Neural cell (in vitro differentiated cells): ENCODE measurements around the gene ZNF142. TPM values are rescaled to one million over a fixed set of nuclear protein-coding genes. Genes with fewer than 3 reads are reported as not detected.

Experiments used
- H2AFZ ChIP-seq: fragments of 200-600, 300-800 bp; sonication (generic), shearing (Covaris generic); 2 replicates; pipeline ENCODE4 v1.6.0; 2014; ENCODE audit warnings: low read depth, mild to moderate bottlenecking, antibody characterized with exemption, low read length, moderate library complexity
- H3F3A ChIP-seq: fragments of 200-600 bp; shearing (Covaris generic); 2 replicates; pipeline ENCODE4 v1.6.1; 2016; ENCODE audit warnings: mild to moderate bottlenecking, moderate library complexity, mixed read lengths, antibody characterized with exemption, low read length; ENCODE audit not compliant: insufficient read depth, poor library complexity, severe bottlenecking
- H3K27ac ChIP-seq: fragments of 200-600, 300-800 bp; sonication (generic), shearing (Covaris generic); 2 replicates; pipeline ENCODE4 v1.5.1; 2014; ENCODE audit warnings: mild to moderate bottlenecking, low read length, moderate library complexity
- H3K27me3 ChIP-seq: fragments of 300-800, 200-600 bp; sonication (generic), shearing (Covaris generic); 2 replicates; pipeline ENCODE4 v1.6.0; 2014; ENCODE audit warnings: mild to moderate bottlenecking, low read depth, low read length, moderate library complexity; ENCODE audit not compliant: insufficient read depth
- H3K36me3 ChIP-seq: fragments of 300-800, 200-600 bp; sonication (generic), shearing (Covaris generic); 2 replicates; pipeline ENCODE4 v1.5.1; 2014; ENCODE audit warnings: mild to moderate bottlenecking, antibody characterized with exemption, low read length, moderate library complexity; ENCODE audit not compliant: insufficient read depth
- H3K4me2 ChIP-seq: fragments of 300-800, 200-600 bp; sonication (generic), shearing (Covaris generic); 2 replicates; pipeline ENCODE4 v1.6.0; 2014; ENCODE audit warnings: mild to moderate bottlenecking, low read length
- H3K4me3 ChIP-seq: fragments of 300-800, 200-600 bp; sonication (generic), shearing (Covaris generic); 2 replicates; pipeline ENCODE4 v1.5.1; 2014; ENCODE audit warnings: mild to moderate bottlenecking, low read length, moderate library complexity
- H3K79me2 ChIP-seq: fragments of 200-600 bp; shearing (Covaris generic); replicated peaks from 2 replicates; pipeline ENCODE4 v1.6.0; 2014; ENCODE audit warnings: mild to moderate bottlenecking, low read length, moderate library complexity; ENCODE audit not compliant: insufficient read depth
- H3K9ac ChIP-seq: fragments of 300-800, 200-600 bp; sonication (generic), shearing (Covaris generic); 2 replicates; pipeline ENCODE4 v1.6.1; 2016; ENCODE audit warnings: mild to moderate bottlenecking, low read length, mixed read lengths
- H3K9me2 ChIP-seq: fragments of 200-600 bp; shearing (Covaris generic); 2 replicates; pipeline ENCODE4 v1.6.1; 2016; ENCODE audit warnings: mild to moderate bottlenecking, low read length, mixed read lengths; ENCODE audit not compliant: insufficient read depth
- H3K9me3 ChIP-seq: fragments of 200-600, 300-800 bp; sonication (generic), shearing (Covaris generic); 2 replicates; pipeline ENCODE4 v1.6.1; 2016; ENCODE audit warnings: mild to moderate bottlenecking, mixed run types, low read length, moderate library complexity, mixed read lengths
- H4K20me1 ChIP-seq: fragments of 200-600 bp; shearing (Covaris generic); 2 replicates; pipeline ENCODE4 v1.6.1; 2016; ENCODE audit warnings: mild to moderate bottlenecking, mixed run types; ENCODE audit not compliant: insufficient read depth
- EP300 ChIP-seq: fragments of 450-650 bp; conservative IDR thresholded peaks from 2 replicates; pipeline ENCODE4 v1.6.1; 2014; ENCODE audit warnings: antibody characterized with exemption, mild to moderate bottlenecking, moderate library complexity; ENCODE audit not compliant: poor library complexity, severe bottlenecking
- EZH2 ChIP-seq: fragments of 200-600, 300-800 bp; shearing (Covaris generic), sonication (generic); IDR thresholded peaks from 2 replicates; pipeline ENCODE4 v1.6.1; 2014; ENCODE audit warnings: antibody characterized with exemption, low read length, borderline replicate concordance, mild to moderate bottlenecking; ENCODE audit not compliant: insufficient read depth, poor library complexity, severe bottlenecking
- MXI1 ChIP-seq: fragments of 450-650 bp; conservative IDR thresholded peaks from 2 replicates; pipeline ENCODE4 v1.6.1; 2014; ENCODE audit warnings: antibody characterized with exemption, mild to moderate bottlenecking; ENCODE audit not compliant: poor library complexity, severe bottlenecking
- POLR2AphosphoS5 ChIP-seq: IDR thresholded peaks from 2 replicates; pipeline ENCODE4 v1.6.1; 2012
- RAD21 ChIP-seq: fragments of 450-650 bp; conservative IDR thresholded peaks from 2 replicates; pipeline ENCODE4 v1.6.1; 2014; ENCODE audit warnings: antibody characterized with exemption, mild to moderate bottlenecking, moderate library complexity
- SMC3 ChIP-seq: fragments of 450-650 bp; conservative IDR thresholded peaks from 2 replicates; pipeline ENCODE4 v1.6.1; 2014; ENCODE audit warnings: antibody characterized with exemption, mild to moderate bottlenecking, moderate library complexity; ENCODE audit not compliant: poor library complexity
- TAF1 ChIP-seq: IDR thresholded peaks from 2 replicates; pipeline ENCODE4 v1.6.1; 2012; ENCODE audit warnings: low read depth
- polyA plus RNA-seq: library from polyadenylated mRNA; depleted of rRNA; stranded (reverse); fragments of >200 nt; gene quantifications from 2 replicates; pipeline ENCODE4 v1.2.3, GENCODE V29; 2014
- TF ChIP-seq, protein P1 (sequence below): IDR thresholded peaks from 2 replicates; pipeline ENCODE4 v1.6.1; 2012; ENCODE audit warnings: borderline replicate concordance
- TF ChIP-seq, protein P2 (sequence below): fragments of 450-650 bp; IDR thresholded peaks from 2 replicates; pipeline ENCODE4 v1.5.1; 2014; ENCODE audit warnings: antibody characterized with exemption, mild to moderate bottlenecking, moderate library complexity; ENCODE audit not compliant: poor library complexity, severe bottlenecking

The ZNF142 gene
- polyA plus RNA-seq, 1 donor from 2014 or later = 4.8 TPM

DNA sequence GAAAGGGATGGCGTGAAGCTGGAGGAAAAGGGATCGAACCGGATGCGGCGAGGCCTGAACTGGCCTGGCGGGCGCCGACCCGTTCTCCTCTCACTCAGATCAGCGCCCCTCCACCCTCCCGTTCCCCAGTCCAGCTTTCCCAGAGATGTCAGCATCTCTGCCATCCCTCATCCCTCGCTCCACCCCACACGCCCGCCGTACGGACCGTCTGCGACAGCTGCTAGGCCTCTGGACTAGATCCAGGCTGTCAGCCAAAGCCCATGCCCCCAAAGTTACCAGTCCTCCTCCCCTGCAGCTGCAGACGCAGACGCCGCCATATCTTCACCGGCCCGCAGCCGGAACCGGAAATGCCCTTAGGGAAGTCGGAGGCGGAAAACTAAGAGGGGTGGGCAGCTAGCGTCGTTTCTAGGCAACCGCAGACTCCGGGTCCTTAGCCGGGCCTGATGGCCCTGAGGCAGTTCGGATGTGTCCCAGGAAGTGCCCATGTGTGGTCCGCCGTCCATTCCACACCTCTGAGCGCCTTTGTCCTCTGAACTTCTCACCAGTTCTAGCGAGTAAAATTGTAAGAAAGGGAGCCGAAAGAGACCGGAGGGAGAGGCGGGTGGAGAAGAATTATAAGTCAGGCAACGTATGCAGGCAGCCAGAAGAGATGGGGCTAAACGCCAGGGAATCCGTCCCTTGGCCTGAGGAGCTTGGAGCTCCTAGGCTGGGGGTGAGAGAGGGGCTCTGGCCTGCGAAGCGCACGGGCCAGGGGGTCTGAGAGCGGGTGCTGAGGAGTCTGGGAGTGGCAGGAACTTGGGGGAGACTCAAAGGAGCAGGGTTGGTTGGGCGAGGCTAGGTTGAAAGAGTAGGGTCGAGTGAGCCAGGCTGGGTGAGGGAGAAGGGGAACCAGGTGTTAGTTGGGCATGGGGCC lies 12.5 kb upstream of the ZNF142 start, which contains the start of the genes RNF25 and STK36:
RNF25 (minus strand) TSS at position 349 of the 913 bp plus-strand sequence; CDS start at position 317, 32 bp downstream.
STK36 (plus strand) TSS at position 433 of the 913 bp plus-strand sequence. CDS start 744 bp downstream, outside the sequence.
- H3F3A ChIP-seq = no peaks in the 10 kb centered on the region
- H3K9me3 ChIP-seq = no peaks in the 10 kb centered on the region
- H3K9ac ChIP-seq = peak within 1 kb of the TSS; percentile 84
- H4K20me1 ChIP-seq = no peaks in the 10 kb centered on the region
- no peaks in the 10 kb centered on the region for H3K36me3 ChIP-seq
- TF ChIP-seq MXI1 (peak; percentile 91), EZH2 (no peak), SMC3 (peak; percentile 28), TAF1 (peak; percentile 77), EP300 (no peak), POLR2AphosphoS5 (peak; percentile 96), RAD21 (no peak)
- TF ChIP-seq, protein P1, sequence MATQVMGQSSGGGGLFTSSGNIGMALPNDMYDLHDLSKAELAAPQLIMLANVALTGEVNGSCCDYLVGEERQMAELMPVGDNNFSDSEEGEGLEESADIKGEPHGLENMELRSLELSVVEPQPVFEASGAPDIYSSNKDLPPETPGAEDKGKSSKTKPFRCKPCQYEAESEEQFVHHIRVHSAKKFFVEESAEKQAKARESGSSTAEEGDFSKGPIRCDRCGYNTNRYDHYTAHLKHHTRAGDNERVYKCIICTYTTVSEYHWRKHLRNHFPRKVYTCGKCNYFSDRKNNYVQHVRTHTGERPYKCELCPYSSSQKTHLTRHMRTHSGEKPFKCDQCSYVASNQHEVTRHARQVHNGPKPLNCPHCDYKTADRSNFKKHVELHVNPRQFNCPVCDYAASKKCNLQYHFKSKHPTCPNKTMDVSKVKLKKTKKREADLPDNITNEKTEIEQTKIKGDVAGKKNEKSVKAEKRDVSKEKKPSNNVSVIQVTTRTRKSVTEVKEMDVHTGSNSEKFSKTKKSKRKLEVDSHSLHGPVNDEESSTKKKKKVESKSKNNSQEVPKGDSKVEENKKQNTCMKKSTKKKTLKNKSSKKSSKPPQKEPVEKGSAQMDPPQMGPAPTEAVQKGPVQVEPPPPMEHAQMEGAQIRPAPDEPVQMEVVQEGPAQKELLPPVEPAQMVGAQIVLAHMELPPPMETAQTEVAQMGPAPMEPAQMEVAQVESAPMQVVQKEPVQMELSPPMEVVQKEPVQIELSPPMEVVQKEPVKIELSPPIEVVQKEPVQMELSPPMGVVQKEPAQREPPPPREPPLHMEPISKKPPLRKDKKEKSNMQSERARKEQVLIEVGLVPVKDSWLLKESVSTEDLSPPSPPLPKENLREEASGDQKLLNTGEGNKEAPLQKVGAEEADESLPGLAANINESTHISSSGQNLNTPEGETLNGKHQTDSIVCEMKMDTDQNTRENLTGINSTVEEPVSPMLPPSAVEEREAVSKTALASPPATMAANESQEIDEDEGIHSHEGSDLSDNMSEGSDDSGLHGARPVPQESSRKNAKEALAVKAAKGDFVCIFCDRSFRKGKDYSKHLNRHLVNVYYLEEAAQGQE = peak; percentile 79
- TF ChIP-seq, protein P2, sequence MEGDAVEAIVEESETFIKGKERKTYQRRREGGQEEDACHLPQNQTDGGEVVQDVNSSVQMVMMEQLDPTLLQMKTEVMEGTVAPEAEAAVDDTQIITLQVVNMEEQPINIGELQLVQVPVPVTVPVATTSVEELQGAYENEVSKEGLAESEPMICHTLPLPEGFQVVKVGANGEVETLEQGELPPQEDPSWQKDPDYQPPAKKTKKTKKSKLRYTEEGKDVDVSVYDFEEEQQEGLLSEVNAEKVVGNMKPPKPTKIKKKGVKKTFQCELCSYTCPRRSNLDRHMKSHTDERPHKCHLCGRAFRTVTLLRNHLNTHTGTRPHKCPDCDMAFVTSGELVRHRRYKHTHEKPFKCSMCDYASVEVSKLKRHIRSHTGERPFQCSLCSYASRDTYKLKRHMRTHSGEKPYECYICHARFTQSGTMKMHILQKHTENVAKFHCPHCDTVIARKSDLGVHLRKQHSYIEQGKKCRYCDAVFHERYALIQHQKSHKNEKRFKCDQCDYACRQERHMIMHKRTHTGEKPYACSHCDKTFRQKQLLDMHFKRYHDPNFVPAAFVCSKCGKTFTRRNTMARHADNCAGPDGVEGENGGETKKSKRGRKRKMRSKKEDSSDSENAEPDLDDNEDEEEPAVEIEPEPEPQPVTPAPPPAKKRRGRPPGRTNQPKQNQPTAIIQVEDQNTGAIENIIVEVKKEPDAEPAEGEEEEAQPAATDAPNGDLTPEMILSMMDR = no peak
- H3K79me2 ChIP-seq = peaks cover 13% of the 10 kb centered on the region
- H3K27ac ChIP-seq = peak within 1 kb of the TSS; percentile 77
- H3K9me2 ChIP-seq = no peaks in the 10 kb centered on the region
- H3K4me2 ChIP-seq = peak within 1 kb of the TSS; percentile 100
- H3K27me3 ChIP-seq = no peaks in the 10 kb centered on the region
- peak within 1 kb of the TSS; percentile 80 for H3K4me3 ChIP-seq
- H2AFZ ChIP-seq = peak within 1 kb of the TSS; percentile 85

- TF ChIP-seq SMC3 (no peak), POLR2AphosphoS5 (no peak), EP300 (no peak), EZH2 (no peak)
- TF ChIP-seq, protein P2 = no peak
Observed at GRCh38 chr2:218671097-218671653, 11.8 kb upstream of the ZNF142 start.

More at GRCh38 chr2:218671097-218671653, 11.8 kb upstream of the ZNF142 start:
- Histone ChIP-seq H3K27me3 (no peaks in the 10 kb centered on the region), H3K79me2 (peaks cover 13% of the 10 kb centered on the region), H3F3A (no peaks in the 10 kb centered on the region), H3K9ac (peak overlapping the region; percentile 84), H4K20me1 (no peaks in the 10 kb centered on the region), H3K4me3 (peak overlapping the region; percentile 80), H3K9me2 (no peaks in the 10 kb centered on the region), H2AFZ (peak overlapping the region; percentile 70), H3K27ac (peak overlapping the region; percentile 77), H3K36me3 (no peaks in the 10 kb centered on the region), H3K4me2 (peak overlapping the region; percentile 100), H3K9me3 (no peaks in the 10 kb centered on the region)
